C4-2B (cell line): ENCODE data around the gene CWC27.
A peak's percentile ranks its signal among the peaks of the same experiment; 100 is the strongest.

Experiments
- H3K27ac ChIP-seq: fragments of 450-650 bp; 2 replicates; pipeline ENCODE4 v1.5.1; 2017
- ZFX ChIP-seq: fragments of 450-650 bp; IDR thresholded peaks from 2 replicates; pipeline ENCODE4 v1.6.1; 2017
- TF ChIP-seq, protein P1 (sequence below): fragments of 450-650 bp; conservative IDR thresholded peaks from 2 replicates; pipeline ENCODE4 v1.5.1; 2017; ENCODE audit warnings: mild to moderate bottlenecking

The CWC27 gene

DNA sequence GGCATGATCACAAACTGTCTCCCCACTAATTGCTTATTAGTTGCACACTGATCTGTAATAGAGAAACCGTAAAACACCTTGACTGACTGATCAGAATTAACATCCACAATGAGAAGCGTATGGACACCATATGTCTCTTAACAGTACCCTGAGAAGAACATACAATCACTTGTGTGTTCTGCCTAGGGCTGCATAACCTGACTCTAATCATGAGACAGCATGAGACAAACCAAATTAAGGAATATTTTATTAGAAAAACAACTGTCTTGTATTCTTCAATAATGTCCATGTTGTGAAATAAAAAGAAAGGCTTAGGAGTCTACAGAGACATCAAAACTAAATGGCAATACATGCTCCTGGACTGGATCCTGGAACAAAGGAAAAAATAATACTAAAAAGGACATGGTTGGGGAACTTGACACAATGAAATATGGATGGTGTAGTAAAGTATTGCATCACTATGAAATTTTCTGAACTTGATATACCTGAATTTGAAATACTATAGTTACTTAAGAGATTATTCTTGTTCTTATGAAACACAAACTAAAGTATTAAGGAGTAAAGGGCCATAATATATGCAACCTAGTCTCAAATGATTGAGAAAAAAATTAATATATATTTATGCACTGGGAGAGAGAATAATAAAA is 162.1 kb downstream of the CWC27 start:
- H3K27ac ChIP-seq, result no peak overlapping the region
- TF ChIP-seq, protein P1, sequence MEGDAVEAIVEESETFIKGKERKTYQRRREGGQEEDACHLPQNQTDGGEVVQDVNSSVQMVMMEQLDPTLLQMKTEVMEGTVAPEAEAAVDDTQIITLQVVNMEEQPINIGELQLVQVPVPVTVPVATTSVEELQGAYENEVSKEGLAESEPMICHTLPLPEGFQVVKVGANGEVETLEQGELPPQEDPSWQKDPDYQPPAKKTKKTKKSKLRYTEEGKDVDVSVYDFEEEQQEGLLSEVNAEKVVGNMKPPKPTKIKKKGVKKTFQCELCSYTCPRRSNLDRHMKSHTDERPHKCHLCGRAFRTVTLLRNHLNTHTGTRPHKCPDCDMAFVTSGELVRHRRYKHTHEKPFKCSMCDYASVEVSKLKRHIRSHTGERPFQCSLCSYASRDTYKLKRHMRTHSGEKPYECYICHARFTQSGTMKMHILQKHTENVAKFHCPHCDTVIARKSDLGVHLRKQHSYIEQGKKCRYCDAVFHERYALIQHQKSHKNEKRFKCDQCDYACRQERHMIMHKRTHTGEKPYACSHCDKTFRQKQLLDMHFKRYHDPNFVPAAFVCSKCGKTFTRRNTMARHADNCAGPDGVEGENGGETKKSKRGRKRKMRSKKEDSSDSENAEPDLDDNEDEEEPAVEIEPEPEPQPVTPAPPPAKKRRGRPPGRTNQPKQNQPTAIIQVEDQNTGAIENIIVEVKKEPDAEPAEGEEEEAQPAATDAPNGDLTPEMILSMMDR, result no peak
- no peak for TF ChIP-seq ZFX

DNA sequence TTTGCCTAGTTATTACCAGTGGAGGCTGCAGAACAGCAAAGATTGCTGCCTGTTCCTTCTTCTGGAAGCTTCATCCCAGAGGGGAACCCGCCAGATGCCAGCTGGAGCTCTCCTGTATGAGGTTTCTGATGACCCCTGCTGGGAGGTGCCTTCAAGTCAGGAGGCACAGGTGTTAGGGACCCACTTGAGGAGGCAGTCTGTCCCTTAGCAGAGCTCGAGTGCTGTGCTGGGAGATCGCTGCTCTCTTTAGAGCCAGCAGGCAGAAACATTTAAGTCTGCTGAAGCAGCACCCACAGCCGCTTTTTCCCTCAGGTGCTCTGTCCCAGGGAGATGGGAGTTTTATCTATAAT is 170.7 kb downstream of the CWC27 start:
- peak overlapping the region; percentile 28; the same call in 1 of the 2 replicates for H3K27ac ChIP-seq

DNA sequence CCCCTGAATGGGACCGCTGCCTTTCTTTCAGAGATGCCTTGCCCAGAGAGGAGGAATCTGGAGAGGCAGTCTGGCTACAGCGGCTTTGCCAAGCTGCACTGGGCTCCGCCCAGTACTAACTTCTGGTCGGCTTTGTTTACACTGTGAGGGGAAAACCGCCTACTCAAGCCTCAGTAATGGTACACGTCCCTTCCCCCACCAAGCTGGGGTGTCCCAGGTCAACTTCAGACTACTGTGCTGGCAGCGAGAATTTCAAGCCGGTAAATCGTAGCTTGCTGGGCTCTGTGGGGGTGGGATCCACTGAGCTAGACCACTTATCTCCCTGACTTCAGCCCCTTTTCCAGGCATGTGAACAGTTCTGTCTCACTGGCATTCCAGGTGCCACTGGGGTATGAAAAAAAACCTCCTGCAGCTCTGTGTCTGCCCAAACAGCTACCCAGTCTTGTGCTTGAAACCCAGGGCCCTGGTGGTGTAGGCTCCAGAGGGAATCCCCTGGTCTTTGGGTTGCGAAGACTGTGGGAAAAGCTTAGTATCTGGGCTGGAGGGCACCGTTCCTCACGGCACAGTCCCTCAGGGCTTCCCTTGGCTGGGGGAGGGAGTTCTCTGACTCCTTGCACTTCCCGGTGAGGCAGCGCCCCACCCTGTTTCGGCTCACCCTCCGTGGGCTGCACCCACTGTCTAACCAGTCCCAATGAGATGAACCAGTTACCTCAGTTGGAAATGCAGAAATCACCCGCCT is 171.2 kb downstream of the CWC27 start:
- H3K27ac ChIP-seq, result peak overlapping the region; percentile 28
- no peak for TF ChIP-seq ZFX
- TF ChIP-seq, protein P1, result no peak

DNA sequence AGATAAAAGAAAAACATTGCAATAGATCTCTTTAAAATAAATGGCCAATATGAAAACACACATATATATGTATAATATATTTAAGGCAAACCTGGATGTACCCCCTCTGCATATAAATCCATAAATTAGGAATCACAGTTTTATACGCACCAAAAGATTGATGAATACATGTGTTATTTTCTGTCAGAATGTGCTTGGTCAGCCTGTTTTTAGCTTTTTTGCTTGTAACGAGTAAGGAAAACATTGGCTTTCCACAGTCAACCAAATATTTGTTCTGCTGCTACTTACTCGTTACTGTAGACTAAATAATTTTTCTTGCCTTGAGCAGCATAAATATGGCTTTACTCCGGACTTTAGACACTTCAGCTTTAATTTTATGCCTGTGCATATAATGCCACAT is 173.7 kb downstream of the CWC27 start:
- no peak for TF ChIP-seq ZFX
- TF ChIP-seq, protein P1, result no peak
- H3K27ac ChIP-seq, result no peak overlapping the region

DNA sequence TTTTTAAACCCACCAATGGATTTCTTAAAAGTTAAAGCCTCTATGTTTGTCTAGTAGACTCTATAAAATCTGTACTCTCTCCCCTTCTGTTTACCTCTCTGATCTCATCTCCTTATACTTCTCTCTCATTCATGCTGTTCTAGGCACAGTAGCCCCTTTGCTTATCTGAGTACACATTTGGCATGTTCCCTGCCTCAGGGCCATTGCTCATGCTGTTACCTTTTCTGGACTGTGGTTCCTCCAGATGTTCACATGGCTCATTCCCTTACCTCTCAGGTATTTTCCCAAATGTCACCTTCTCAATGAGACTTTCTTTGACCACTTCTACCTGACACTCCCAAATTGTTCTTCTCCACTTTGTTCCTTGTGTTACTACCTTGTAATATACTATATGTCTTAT is 176.1 kb downstream of the CWC27 start:
- TF ChIP-seq, protein P1, result no peak
- TF ChIP-seq ZFX, result no peak
- H3K27ac ChIP-seq, result no peak overlapping the region

DNA sequence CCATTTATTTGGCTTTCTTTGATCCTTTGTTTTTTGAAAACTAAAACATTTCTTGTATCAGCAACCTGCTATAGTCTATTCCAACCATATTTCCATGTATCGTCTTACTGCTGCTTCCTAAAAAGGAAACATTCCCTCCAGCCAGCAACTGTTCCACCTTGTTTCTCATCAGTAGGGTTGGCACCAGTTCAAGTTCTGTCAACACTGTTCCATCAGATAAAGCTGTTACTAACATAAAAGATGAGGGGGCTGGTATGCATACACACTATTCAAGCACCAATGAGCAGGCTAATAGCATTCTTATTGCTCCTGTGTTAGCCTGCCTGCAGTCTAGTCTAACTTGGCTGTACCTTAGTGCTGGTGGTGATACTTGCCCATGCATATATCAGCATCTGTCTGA is 178.3 kb downstream of the CWC27 start:
- TF ChIP-seq, protein P1, result no peak
- TF ChIP-seq ZFX, result no peak
- H3K27ac ChIP-seq, result no peak overlapping the region

DNA sequence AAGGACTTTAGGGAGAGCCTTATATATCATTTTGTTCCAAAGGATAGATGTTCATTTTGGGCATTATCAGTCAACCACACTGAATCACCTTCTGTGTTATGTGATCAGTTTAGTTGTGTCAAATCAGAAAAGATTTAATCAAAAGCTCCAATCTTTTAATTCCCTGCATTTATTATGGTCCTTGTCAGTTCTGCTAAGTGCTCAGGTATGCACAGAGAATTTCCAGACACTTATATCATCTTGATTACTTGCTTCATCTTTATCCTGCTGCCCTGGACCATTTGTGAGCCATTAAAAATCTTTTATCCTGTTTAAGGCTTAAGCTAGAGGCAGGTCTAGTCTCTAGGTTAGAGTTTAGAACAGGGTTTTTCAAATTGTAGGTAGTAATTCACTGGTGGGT is 179.1 kb downstream of the CWC27 start:
- TF ChIP-seq, protein P1, result no peak
- no peak for TF ChIP-seq ZFX
- no peak overlapping the region for H3K27ac ChIP-seq

DNA sequence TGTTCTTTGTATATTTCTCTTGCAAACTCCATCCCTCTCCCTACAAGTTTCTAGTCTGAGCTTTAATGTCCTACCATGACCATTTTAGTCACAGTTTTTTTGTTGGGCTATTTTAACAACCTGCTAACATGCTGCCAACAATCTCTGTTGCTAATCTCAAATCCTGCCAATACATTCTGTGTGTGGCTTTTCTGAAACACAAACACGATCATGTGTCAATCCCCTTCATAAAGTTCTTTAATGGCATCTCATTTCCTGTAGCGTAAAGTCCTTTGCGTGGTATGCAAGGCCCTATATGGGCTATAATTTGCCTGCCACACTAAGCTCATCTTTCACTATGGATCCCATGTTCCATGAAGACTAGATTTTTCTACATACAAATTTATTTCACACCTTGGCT is 180.6 kb downstream of the CWC27 start:
- H3K27ac ChIP-seq, result no peak overlapping the region
- TF ChIP-seq, protein P1, result no peak
- TF ChIP-seq ZFX, result no peak
